ENCODE data around the gene CASZ1. TPM values are rescaled to one million over a fixed set of nuclear protein-coding genes. Genes with fewer than 3 reads are reported as not detected.

CASZ1 gene
- total RNA-seq, 3 donors from 2014 or later (not counting 1 experiment from before 2014, with no cell fraction given): 55.9 to 83.0 (median 70.6) TPM

DNA sequence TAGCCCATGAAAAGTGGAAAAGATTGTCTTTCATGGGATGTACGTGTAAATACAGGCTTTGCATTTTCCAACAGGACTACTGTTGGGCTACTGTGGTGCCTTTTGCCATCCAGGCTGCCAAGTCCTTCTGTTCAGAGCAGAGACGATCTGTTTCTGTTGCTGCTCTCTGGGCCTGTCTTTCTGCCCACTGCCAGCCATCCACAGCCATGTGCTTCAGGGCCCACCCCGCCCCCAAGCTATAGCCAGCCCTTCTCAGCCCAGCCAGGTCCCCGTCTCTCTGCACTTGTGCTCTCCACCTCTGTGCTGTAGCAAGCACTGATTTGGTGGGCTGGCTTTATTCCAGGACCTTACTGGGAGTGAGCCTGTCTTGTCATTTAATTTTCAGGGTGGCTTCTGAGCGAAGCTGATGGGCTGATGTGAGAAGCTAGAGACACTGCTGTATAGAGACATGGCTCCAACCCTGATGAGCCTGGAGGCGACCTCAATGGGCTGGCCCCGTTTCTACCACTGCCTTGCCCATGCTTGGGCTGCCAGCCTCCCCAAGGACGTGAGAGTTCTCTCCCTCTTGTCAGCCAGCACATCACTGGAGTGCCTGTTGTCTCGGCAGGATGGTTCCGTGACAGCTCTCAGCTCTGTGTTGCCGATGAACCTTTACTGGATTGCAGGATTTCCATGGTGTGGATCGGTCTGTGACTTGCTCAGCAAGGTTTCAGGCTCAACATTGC is 183.8 kb downstream of the CASZ1 start:
- Mint-ChIP-seq H3K27me3 (ENCODE audit: low read depth in 2 of 2) (no peaks in the 10 kb centered on the region), H3K4me1 (peaks cover 10% of the 10 kb centered on the region in 2 donors), H3K27ac (no peak overlapping the region), H3K4me3 (no peak overlapping the region), H3K9me3 (no peaks in the 10 kb centered on the region), H3K36me3 (no peaks in the 10 kb centered on the region)
- H3K27ac ChIP-seq (ENCODE audit: low read length): no peak overlapping the region
- H3K4me3 ChIP-seq (ENCODE audit: low read length): no peak overlapping the region
- H3K27me3 ChIP-seq (ENCODE audit: control insufficient read depth, insufficient read depth, low read length): no peaks in the 10 kb centered on the region
- intact Hi-C loops (cut with micrococcal nuclease): no loop called here
- no peaks in the 10 kb centered on the region for H3K36me3 ChIP-seq (ENCODE audit: control insufficient read depth, insufficient read depth, low read length)
- no peaks in the 10 kb centered on the region for H3K9me3 ChIP-seq (ENCODE audit: control insufficient read depth, insufficient read depth, low read length)
- no peak for ATAC-seq
- 89% methylated on average over 12 of the region's 12 CpGs for WGBS (ENCODE audit: insufficient coverage)
- TF ChIP-seq, protein P1, sequence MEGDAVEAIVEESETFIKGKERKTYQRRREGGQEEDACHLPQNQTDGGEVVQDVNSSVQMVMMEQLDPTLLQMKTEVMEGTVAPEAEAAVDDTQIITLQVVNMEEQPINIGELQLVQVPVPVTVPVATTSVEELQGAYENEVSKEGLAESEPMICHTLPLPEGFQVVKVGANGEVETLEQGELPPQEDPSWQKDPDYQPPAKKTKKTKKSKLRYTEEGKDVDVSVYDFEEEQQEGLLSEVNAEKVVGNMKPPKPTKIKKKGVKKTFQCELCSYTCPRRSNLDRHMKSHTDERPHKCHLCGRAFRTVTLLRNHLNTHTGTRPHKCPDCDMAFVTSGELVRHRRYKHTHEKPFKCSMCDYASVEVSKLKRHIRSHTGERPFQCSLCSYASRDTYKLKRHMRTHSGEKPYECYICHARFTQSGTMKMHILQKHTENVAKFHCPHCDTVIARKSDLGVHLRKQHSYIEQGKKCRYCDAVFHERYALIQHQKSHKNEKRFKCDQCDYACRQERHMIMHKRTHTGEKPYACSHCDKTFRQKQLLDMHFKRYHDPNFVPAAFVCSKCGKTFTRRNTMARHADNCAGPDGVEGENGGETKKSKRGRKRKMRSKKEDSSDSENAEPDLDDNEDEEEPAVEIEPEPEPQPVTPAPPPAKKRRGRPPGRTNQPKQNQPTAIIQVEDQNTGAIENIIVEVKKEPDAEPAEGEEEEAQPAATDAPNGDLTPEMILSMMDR (IDR thresholded peaks at IDR 0.05): no peak
- no peak for DNase-seq
- H3K4me1 ChIP-seq (ENCODE audit: control insufficient read depth, insufficient read depth, low read length): no peaks in the 10 kb centered on the region

DNA sequence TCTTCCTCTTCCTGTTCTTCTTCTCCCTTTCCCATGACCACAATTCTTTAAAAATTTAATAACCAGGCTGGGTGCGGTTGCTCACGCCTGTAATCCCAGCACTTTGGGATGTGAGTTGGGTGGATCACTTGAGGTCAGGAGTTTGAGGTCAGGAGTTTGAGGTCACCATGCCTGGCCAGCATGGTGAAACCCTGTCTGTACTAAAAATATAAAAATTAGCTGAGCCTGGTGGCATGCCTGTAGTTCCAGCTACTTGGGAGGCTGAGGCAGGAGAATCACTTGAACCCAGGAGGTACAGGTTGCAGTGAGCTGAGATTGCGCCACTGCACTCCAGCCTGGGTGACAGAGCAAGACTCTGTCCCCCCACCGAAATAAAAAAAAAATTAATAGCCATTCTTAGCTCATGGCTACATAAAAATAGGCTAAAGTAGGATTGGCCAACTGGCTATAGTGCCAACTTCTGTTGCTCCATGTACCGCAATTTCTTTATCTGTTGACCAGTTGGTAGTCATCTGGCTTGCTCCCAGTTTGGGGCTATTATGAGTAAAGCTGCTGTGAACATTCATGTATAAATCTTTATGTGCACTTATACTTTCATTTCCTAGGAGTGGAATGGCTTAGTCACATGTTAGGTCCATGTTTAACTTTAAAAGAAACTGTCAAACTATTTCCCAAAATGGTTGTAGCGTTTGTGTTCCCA is 185.4 kb downstream of the CASZ1 start:
- Mint-ChIP-seq H3K4me3 (no peak overlapping the region), H3K4me1 (peaks cover 10% of the 10 kb centered on the region in 2 donors), H3K36me3 (no peaks in the 10 kb centered on the region), H3K27ac (no peak overlapping the region), H3K27me3 (ENCODE audit: low read depth in 2 of 2) (no peaks in the 10 kb centered on the region), H3K9me3 (no peaks in the 10 kb centered on the region)
- Histone ChIP-seq H3K27me3 (ENCODE audit: control insufficient read depth, insufficient read depth, low read length) (no peaks in the 10 kb centered on the region), H3K9me3 (ENCODE audit: control insufficient read depth, insufficient read depth, low read length) (no peaks in the 10 kb centered on the region), H3K4me3 (ENCODE audit: low read length) (no peak overlapping the region), H3K4me1 (ENCODE audit: control insufficient read depth, insufficient read depth, low read length) (no peaks in the 10 kb centered on the region), H3K27ac (ENCODE audit: low read length) (no peak overlapping the region), H3K36me3 (ENCODE audit: control insufficient read depth, insufficient read depth, low read length) (no peaks in the 10 kb centered on the region)
- no peak for DNase-seq
- WGBS (ENCODE audit: insufficient coverage): 100% methylated on average over 6 of the region's 6 CpGs
- ATAC-seq: no peak
- intact Hi-C loops (cut with micrococcal nuclease): no loop called here
- TF ChIP-seq, protein P1 (IDR thresholded peaks at IDR 0.05): no peak

DNA sequence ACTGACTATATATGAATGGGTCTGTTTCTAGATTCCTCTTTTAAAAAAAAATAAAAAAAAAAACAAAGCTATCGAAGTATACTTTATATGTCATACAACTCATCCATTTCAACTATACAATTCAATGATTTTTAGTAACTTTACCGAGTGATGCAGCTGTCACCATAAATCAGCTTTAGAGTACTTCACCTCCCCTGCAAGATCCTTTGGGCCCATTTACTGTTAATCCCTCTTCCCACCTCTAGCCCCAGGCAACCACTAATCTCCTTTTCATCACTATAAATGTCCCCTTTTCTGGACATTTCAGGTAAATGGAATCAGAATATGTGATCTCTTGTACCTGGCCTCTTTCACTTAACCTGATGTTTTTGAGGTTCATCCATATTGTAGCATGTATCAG is 187.8 kb downstream of the CASZ1 start:
- TF ChIP-seq, protein P1 (IDR thresholded peaks at IDR 0.05): no peak
- Histone ChIP-seq H3K27ac (ENCODE audit: low read length) (no peak overlapping the region), H3K9me3 (ENCODE audit: control insufficient read depth, insufficient read depth, low read length) (no peaks in the 10 kb centered on the region), H3K36me3 (ENCODE audit: control insufficient read depth, insufficient read depth, low read length) (no peaks in the 10 kb centered on the region), H3K4me1 (ENCODE audit: control insufficient read depth, insufficient read depth, low read length) (no peaks in the 10 kb centered on the region), H3K4me3 (ENCODE audit: low read length) (no peak overlapping the region), H3K27me3 (ENCODE audit: control insufficient read depth, insufficient read depth, low read length) (no peaks in the 10 kb centered on the region)
- no peak overlapping the region for H3K27ac Mint-ChIP-seq
- no peak overlapping the region for H3K4me3 Mint-ChIP-seq
- H3K4me1 Mint-ChIP-seq: peaks cover 0 to 5% of the 10 kb centered on the region in 2 donors
- WGBS (ENCODE audit: insufficient coverage): 92% methylated on average over 2 of the region's 2 CpGs
- intact Hi-C loops (cut with micrococcal nuclease): no loop called here
- no peaks in the 10 kb centered on the region for H3K36me3 Mint-ChIP-seq
- DNase-seq (no peak), ATAC-seq (no peak)
- no peaks in the 10 kb centered on the region for H3K27me3 Mint-ChIP-seq (ENCODE audit: low read depth in 2 of 2)
- H3K9me3 Mint-ChIP-seq: no peaks in the 10 kb centered on the region
